NB4 (cell line): ENCODE results near the gene LYPD8.

Experiments used
- CTCF ChIP-seq: IDR thresholded peaks from one replicate; pipeline ENCODE4 v1.5.1; 2012; ENCODE audit warnings: low read depth, low read length
- MAX ChIP-seq: IDR thresholded peaks from 2 replicates; pipeline ENCODE4 v1.6.1; 2011; ENCODE audit warnings: low read depth, low read length
- POLR2A ChIP-seq: IDR thresholded peaks from 2 replicates; pipeline ENCODE4 v1.6.1; 2011; ENCODE audit warnings: mild to moderate bottlenecking; ENCODE audit not compliant: insufficient read length; ENCODE audit errors: extremely low read depth

- TF ChIP-seq POLR2A: no peak
- TF ChIP-seq CTCF: no peak
- no peak for TF ChIP-seq MAX
Observed at GRCh38 chr1:248758352-248758751, 2.8 kb upstream of the LYPD8 start.
